IMR-90 (cell line): ENCODE measurements around the gene CLDN19. TPM values are rescaled to one million over a fixed set of nuclear protein-coding genes. Genes with fewer than 3 reads are reported as not detected.

ENCODE experiments used
- ATAC-seq: fragments of 200-7000 bp; cut with Tn5 transposase; 2 replicates; pipeline ENCODE4 v1.9.1; 2020; ENCODE audit warnings: low read depth, mild to moderate bottlenecking, moderate library complexity
- BruUV-seq: library from RNA; stranded (reverse); fragments of 400-500 nt; replicated peaks from 2 replicates; lab custom pipeline; 2021; lab: Mats Ljungman, UMichigan
- CTCF ChIA-PET: fragments of 300-600 bp; formaldehyde crosslinking; extraction: SDS; loops from one replicate; lab custom pipeline; 2021; ENCODE audit warnings: antibody characterized with exemption; lab: Yijun Ruan, JAX
- POLR2A ChIA-PET: fragments of 300-600 bp; sonication (Branson Sonifier 250); formaldehyde crosslinking; loops from one replicate; lab custom pipeline; 2022; ENCODE audit warnings: antibody characterized with exemption; ENCODE audit not compliant: unreplicated experiment; lab: Charles Lee
- DNase-seq: peaks from one replicate; pipeline ENCODE4 v3.0.0; 2013
- H2AFZ ChIP-seq: replicated peaks from 2 replicates; pipeline ENCODE3; 2013; ENCODE audit warnings: low read length, mild to moderate bottlenecking; ENCODE audit not compliant: poor library complexity
- H2AK5ac ChIP-seq: 2 replicates; pipeline ENCODE4 v1.6.1; 2013; ENCODE audit warnings: low read depth, low read length, inconsistent platforms
- H2AK9ac ChIP-seq: replicated peaks from 2 replicates; pipeline ENCODE3; 2013; ENCODE audit warnings: mild to moderate bottlenecking, low read depth, low read length, moderate library complexity; ENCODE audit not compliant: poor library complexity
- H2BK120ac ChIP-seq: 2 replicates; pipeline ENCODE4 v1.6.1; 2013; ENCODE audit warnings: low read depth, low read length, inconsistent platforms
- H2BK15ac ChIP-seq: 3 replicates; pipeline ENCODE4 v1.6.1; 2013; ENCODE audit warnings: low read depth, low read length, inconsistent platforms
- H2BK20ac ChIP-seq: 2 replicates; pipeline ENCODE4 v1.6.1; 2013; ENCODE audit warnings: low read depth, mild to moderate bottlenecking, inconsistent platforms, low read length, moderate library complexity
- H2BK5ac ChIP-seq: 2 replicates; pipeline ENCODE4 v1.6.1; 2013; ENCODE audit warnings: mild to moderate bottlenecking, low read depth, low read length, inconsistent platforms; ENCODE audit not compliant: poor library complexity, severe bottlenecking
- H3K14ac ChIP-seq: replicated peaks from 2 replicates; pipeline ENCODE4 v1.6.1; 2013; ENCODE audit warnings: low read depth, low read length, inconsistent platforms
- H3K18ac ChIP-seq: 2 replicates; pipeline ENCODE4 v1.6.1; 2013; ENCODE audit warnings: low read depth, low read length, control low read depth
- H3K23ac ChIP-seq: 2 replicates; pipeline ENCODE4 v1.6.1; 2013; ENCODE audit warnings: low read depth, low read length, inconsistent platforms
- H3K27ac ChIP-seq: 2 replicates; pipeline ENCODE4 v1.5.1; 2013; ENCODE audit warnings: mild to moderate bottlenecking, control low read depth, low read length; ENCODE audit not compliant: insufficient read depth
- H3K27me3 ChIP-seq: 2 replicates; pipeline ENCODE4 v1.6.1; 2013; ENCODE audit warnings: low read length; ENCODE audit not compliant: control insufficient read depth, insufficient read depth
- H3K36me3 ChIP-seq: 2 replicates; pipeline ENCODE4 v1.6.1; 2013; ENCODE audit warnings: low read length, mixed read lengths; ENCODE audit not compliant: control insufficient read depth, insufficient read depth
- H3K4ac ChIP-seq: 2 replicates; pipeline ENCODE4 v1.6.1; 2013; ENCODE audit warnings: low read depth, low read length, inconsistent platforms
- H3K4me1 ChIP-seq: 2 replicates; pipeline ENCODE4 v1.6.1; 2013; ENCODE audit warnings: low read length, mixed read lengths; ENCODE audit not compliant: control insufficient read depth, insufficient read depth
- H3K4me2 ChIP-seq: 2 replicates; pipeline ENCODE4 v1.6.1; 2013; ENCODE audit warnings: low read depth, mild to moderate bottlenecking, control low read depth, low read length, moderate library complexity
- H3K4me3 ChIP-seq: 2 replicates; pipeline ENCODE4 v1.5.1; 2013; ENCODE audit warnings: low read depth, mild to moderate bottlenecking, control low read depth, low read length, moderate library complexity; ENCODE audit not compliant: insufficient read depth
- H3K56ac ChIP-seq: 2 replicates; pipeline ENCODE4 v1.6.1; 2013; ENCODE audit warnings: low read length, inconsistent platforms; ENCODE audit not compliant: insufficient read depth; ENCODE audit errors: extremely low read depth
- H3K79me1 ChIP-seq, 2 experiments: 2 replicates each; pipeline ENCODE4 v1.6.1; 2013; ENCODE audit warnings: low read length in 2 of 2, inconsistent platforms in 1 of 2, low read depth in 1 of 2
- H3K9ac ChIP-seq: 2 replicates; pipeline ENCODE4 v1.6.1; 2013; ENCODE audit warnings: low read depth, low read length, control low read depth
- H3K9me1 ChIP-seq: 2 replicates; pipeline ENCODE4 v1.6.1; 2013; ENCODE audit warnings: low read length, inconsistent platforms; ENCODE audit not compliant: insufficient read depth
- H3K9me3 ChIP-seq: 2 replicates; pipeline ENCODE4 v1.6.1; 2013; ENCODE audit warnings: low read length; ENCODE audit not compliant: control insufficient read depth, insufficient read depth
- H4K20me1 ChIP-seq: 2 replicates; pipeline ENCODE4 v1.6.1; 2013; ENCODE audit warnings: low read length, inconsistent platforms; ENCODE audit not compliant: insufficient read depth
- H4K5ac ChIP-seq: 2 replicates; pipeline ENCODE4 v1.6.1; 2013; ENCODE audit warnings: mild to moderate bottlenecking, low read depth, low read length, control low read depth
- H4K8ac ChIP-seq, 2 experiments: 2 replicates each; pipeline ENCODE4 v1.6.1; 2013; ENCODE audit warnings: low read depth in 2 of 2, low read length in 2 of 2, control low read depth in 1 of 2, inconsistent platforms in 1 of 2
- H4K91ac ChIP-seq: 2 replicates; pipeline ENCODE4 v1.6.1; 2013; ENCODE audit warnings: low read depth, low read length, inconsistent platforms; ENCODE audit not compliant: insufficient read depth
- RFX5 ChIP-seq: IDR thresholded peaks from 2 replicates; pipeline ENCODE4 v1.8.0; 2012; ENCODE audit warnings: low read depth, mild to moderate bottlenecking, low read length, moderate library complexity
- WGBS, 2 experiments: methylation state at CpG; one replicate each; pipeline versions ENCODE4 v1.1.5 to v1.1.7; 2013; ENCODE audit warnings: missing lambda C conversion rate in 2 of 2; ENCODE audit not compliant: insufficient read length in 1 of 2; ENCODE audit errors: extremely low coverage in 2 of 2; 5-methylcytosine and 5-hydroxymethylcytosine counted together
- dilution Hi-C: fragments of 300-500 bp; cut with HindIII; formaldehyde crosslinking; loops from one replicate; pipeline ENCODE4 v1.14.3; 2018; ENCODE audit warnings: low sequenced_read_pairs; ENCODE audit not compliant: unreplicated experiment
- in situ Hi-C: fragments of 300-500 bp; cut with MboI; formaldehyde crosslinking; loops from 3 replicates; pipeline ENCODE4 v1.14.3; 2019; ENCODE audit warnings: low sequenced_read_pairs, inconsistent platforms, mixed read lengths
- intact Hi-C: fragments of 100-400 bp; cut with micrococcal nuclease; formaldehyde crosslinking; loops from 2 replicates; pipeline ENCODE4 v1.10.0; 2022
- polyA plus RNA-seq, 3 experiments: library from polyadenylated mRNA; depleted of rRNA; stranded (reverse); fragments of >200 nt; gene quantifications; 2 replicates each; pipeline ENCODE4 v1.2.3, GENCODE V29; 2012; ENCODE audit warnings: low replicate concordance in 1 of 3
- total RNA-seq: library from RNA; depleted of rRNA; stranded (reverse); fragments of >200 nt; gene quantifications from 2 replicates; pipeline ENCODE4 v1.2.3, GENCODE V29; 2012
- TF ChIP-seq, protein P1 (sequence below): conservative IDR thresholded peaks from 2 replicates; pipeline ENCODE4 v1.5.1; 2012; ENCODE audit warnings: mild to moderate bottlenecking, low read depth, low read length, improper control_type of control experiment

CLDN19 gene
- total and polyA plus RNA-seq, 2 of the 4 experiments (the other 2 are of a cell fraction) = not detected

DNA sequence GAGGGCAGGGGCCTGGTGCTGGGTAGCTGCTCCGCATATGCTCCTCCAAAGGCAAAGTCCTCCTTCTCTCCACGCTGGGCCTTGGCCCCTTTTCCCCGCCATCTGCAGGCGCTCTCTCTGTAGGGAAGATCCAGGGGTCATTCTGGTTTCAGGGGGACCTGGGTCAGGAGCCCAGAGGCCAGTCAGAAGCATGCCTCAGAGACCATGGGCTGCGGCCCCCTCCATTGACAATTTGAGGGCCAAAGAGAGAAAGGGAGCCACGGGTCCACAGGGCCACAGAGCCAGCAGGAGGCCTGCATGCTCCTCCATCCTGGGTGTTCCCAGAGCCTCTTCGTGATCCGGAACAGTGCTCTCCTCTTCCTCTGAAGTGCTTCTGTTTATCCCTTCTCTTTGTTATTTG is 2.1 kb upstream of the CLDN19 start:
- no peak overlapping the region for H2AK5ac ChIP-seq
- no TSS peak for BruUV-seq
- in situ Hi-C loops = no loop called here

More for the DNA sequence above, 2.1 kb upstream of the CLDN19 start:
- Histone ChIP-seq H3K4me2 (no peak overlapping the region), H3K9me1 (peaks cover 5% of the 10 kb centered on the region; the same call in 1 of the 2 replicates), H4K8ac (no peak overlapping the region), H4K5ac (no peak overlapping the region), H3K23ac (no peak overlapping the region), H3K9ac (no peak overlapping the region), H2BK20ac (no peak overlapping the region), H2AK9ac (no peak overlapping the region), H3K4ac (no peak overlapping the region), H2BK15ac (no peak overlapping the region), H4K91ac (no peak overlapping the region), H3K14ac (no peak overlapping the region), H3K4me1 (no peaks in the 10 kb centered on the region), H3K18ac (no peak overlapping the region), H3K4me3 (no peak overlapping the region), H3K27me3 (no peaks in the 10 kb centered on the region; the same call in 1 of the 2 replicates), H2AFZ (peak overlapping the region; percentile 52), H3K9me3 (no peaks in the 10 kb centered on the region), H2BK5ac (no peak overlapping the region), H3K79me1 (peaks cover 0 to 3% of the 10 kb centered on the region in 2 experiments; a peak in 1 of 4 replicates), H4K20me1 (peaks cover 14% of the 10 kb centered on the region), H2BK120ac (no peak overlapping the region), H3K56ac (no peak overlapping the region), H3K36me3 (peaks cover 16% of the 10 kb centered on the region), H3K27ac (no peak overlapping the region)
- no peak for ATAC-seq
- DNase-seq = no peak
- POLR2A ChIA-PET = interaction anchor here (0.5 kb wide), 1 partner anchor 20 kb away, joined by 3 read pairs; no protein-coding TSS in a partner anchor
- intact Hi-C loops (no loop called here), dilution Hi-C loops (no loop called here)
- WGBS, 2 experiments = 100% methylated on average over 1 of the region's 8 CpGs; no CpG with 5 or more reads in 1 of the 2 experiments
- TF ChIP-seq RFX5 = no peak
- TF ChIP-seq, protein P1, sequence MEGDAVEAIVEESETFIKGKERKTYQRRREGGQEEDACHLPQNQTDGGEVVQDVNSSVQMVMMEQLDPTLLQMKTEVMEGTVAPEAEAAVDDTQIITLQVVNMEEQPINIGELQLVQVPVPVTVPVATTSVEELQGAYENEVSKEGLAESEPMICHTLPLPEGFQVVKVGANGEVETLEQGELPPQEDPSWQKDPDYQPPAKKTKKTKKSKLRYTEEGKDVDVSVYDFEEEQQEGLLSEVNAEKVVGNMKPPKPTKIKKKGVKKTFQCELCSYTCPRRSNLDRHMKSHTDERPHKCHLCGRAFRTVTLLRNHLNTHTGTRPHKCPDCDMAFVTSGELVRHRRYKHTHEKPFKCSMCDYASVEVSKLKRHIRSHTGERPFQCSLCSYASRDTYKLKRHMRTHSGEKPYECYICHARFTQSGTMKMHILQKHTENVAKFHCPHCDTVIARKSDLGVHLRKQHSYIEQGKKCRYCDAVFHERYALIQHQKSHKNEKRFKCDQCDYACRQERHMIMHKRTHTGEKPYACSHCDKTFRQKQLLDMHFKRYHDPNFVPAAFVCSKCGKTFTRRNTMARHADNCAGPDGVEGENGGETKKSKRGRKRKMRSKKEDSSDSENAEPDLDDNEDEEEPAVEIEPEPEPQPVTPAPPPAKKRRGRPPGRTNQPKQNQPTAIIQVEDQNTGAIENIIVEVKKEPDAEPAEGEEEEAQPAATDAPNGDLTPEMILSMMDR = no peak
- CTCF ChIA-PET = no interaction called here
